GM23248 (cell line): ENCODE results near the gene MYBPC3.

Source experiments
- EZH2 ChIP-seq: fragments of 200-600 bp; sonication (generic); IDR thresholded peaks from 2 replicates; pipeline ENCODE4 v1.6.1; 2018; ENCODE audit warnings: antibody characterized with exemption, mild to moderate bottlenecking; ENCODE audit not compliant: insufficient read depth, poor library complexity, severe bottlenecking
- EZH2phosphoT487 ChIP-seq: fragments of 200-600 bp; sonication (generic); IDR thresholded peaks from 2 replicates; pipeline ENCODE4 v1.6.1; 2018; ENCODE audit warnings: antibody characterized with exemption, moderate library complexity, mild to moderate bottlenecking, low read depth; ENCODE audit not compliant: insufficient read depth

GRCh38 chr11:47314992-47315391, 37.5 kb downstream of the MYBPC3 start:
- TF ChIP-seq EZH2phosphoT487: no peak
- no peak for TF ChIP-seq EZH2
